ENCODE measurements around the gene PIWIL4. TPM values are rescaled to one million over a fixed set of nuclear protein-coding genes. Genes with fewer than 3 reads are reported as not detected.

The PIWIL4 gene
- total RNA-seq, 1 donor from 2014 or later, result 0.62 TPM

- DNase-seq (no peak), ATAC-seq (ENCODE audit: low read depth) (no peak)
- H3K4me1 Mint-ChIP-seq, result peaks cover 3% of the 10 kb centered on the region
- peaks cover 3% of the 10 kb centered on the region for H3K27me3 Mint-ChIP-seq
- ChIA-PET CTCF (no interaction called here), POLR2A (no interaction called here)
- H3K36me3 Mint-ChIP-seq (ENCODE audit: low read depth), result no peaks in the 10 kb centered on the region
- H3K27ac Mint-ChIP-seq, result no peak overlapping the region
- intact Hi-C loops (cut with micrococcal nuclease), result no loop called here
- no peak for TF ChIP-seq CTCF (IDR thresholded peaks at IDR 0.05)
- no peaks in the 10 kb centered on the region for H3K9me3 Mint-ChIP-seq
- no peak overlapping the region for H3K4me3 Mint-ChIP-seq
Observed at GRCh38 chr11:94588366-94588942, 21.3 kb downstream of the PIWIL4 start.

- no peak for ATAC-seq (ENCODE audit: low read depth)
- Mint-ChIP-seq H3K4me3 (no peak overlapping the region), H3K27ac (no peak overlapping the region), H3K36me3 (ENCODE audit: low read depth) (no peaks in the 10 kb centered on the region), H3K9me3 (no peaks in the 10 kb centered on the region), H3K4me1 (peaks cover 7% of the 10 kb centered on the region), H3K27me3 (peaks cover 3% of the 10 kb centered on the region)
- ChIA-PET CTCF (no interaction called here), POLR2A (no interaction called here)
- no peak for DNase-seq
- intact Hi-C loops (cut with micrococcal nuclease), result no loop called here
- no peak for TF ChIP-seq CTCF (IDR thresholded peaks at IDR 0.05)
Observed at GRCh38 chr11:94590352-94591041, 23.3 kb downstream of the PIWIL4 start.

GRCh38 chr11:94593030-94593429 lies 25.9 kb downstream of the PIWIL4 start:
- no peak overlapping the region for H3K4me3 Mint-ChIP-seq
- CTCF ChIA-PET, result no interaction called here
- H3K36me3 Mint-ChIP-seq (ENCODE audit: low read depth), result no peaks in the 10 kb centered on the region
- no peak for TF ChIP-seq CTCF (IDR thresholded peaks at IDR 0.05)
- H3K27ac Mint-ChIP-seq, result no peak overlapping the region
- H3K4me1 Mint-ChIP-seq, result peaks cover 7% of the 10 kb centered on the region
- H3K9me3 Mint-ChIP-seq, result no peaks in the 10 kb centered on the region
- DNase-seq, result no peak
- no peak for ATAC-seq (ENCODE audit: low read depth)
- intact Hi-C loops (cut with micrococcal nuclease), result no loop called here
- POLR2A ChIA-PET, result no interaction called here
- no peaks in the 10 kb centered on the region for H3K27me3 Mint-ChIP-seq

GRCh38 chr11:94595076-94595475 lies 27.9 kb downstream of the PIWIL4 start:
- CTCF ChIA-PET, result no interaction called here
- ATAC-seq (ENCODE audit: low read depth), result no peak
- H3K27me3 Mint-ChIP-seq, result no peaks in the 10 kb centered on the region
- H3K4me1 Mint-ChIP-seq, result peaks cover 7% of the 10 kb centered on the region
- POLR2A ChIA-PET, result no interaction called here
- DNase-seq, result no peak
- peaks cover under 1% of the 10 kb centered on the region for H3K36me3 Mint-ChIP-seq (ENCODE audit: low read depth)
- H3K9me3 Mint-ChIP-seq, result peaks cover 4% of the 10 kb centered on the region
- no peak overlapping the region for H3K27ac Mint-ChIP-seq
- no peak overlapping the region for H3K4me3 Mint-ChIP-seq
- TF ChIP-seq CTCF (IDR thresholded peaks at IDR 0.05), result no peak
- intact Hi-C loops (cut with micrococcal nuclease), result no loop called here

- H3K4me1 Mint-ChIP-seq, result peaks cover 13% of the 10 kb centered on the region
- no peaks in the 10 kb centered on the region for H3K27me3 Mint-ChIP-seq
- no peak for DNase-seq
- ChIA-PET CTCF (no interaction called here), POLR2A (no interaction called here)
- no peak for TF ChIP-seq CTCF (IDR thresholded peaks at IDR 0.05)
- peaks cover 11% of the 10 kb centered on the region for H3K9me3 Mint-ChIP-seq
- H3K27ac Mint-ChIP-seq, result no peak overlapping the region
- no peak for ATAC-seq (ENCODE audit: low read depth)
- H3K36me3 Mint-ChIP-seq (ENCODE audit: low read depth), result peaks cover 3% of the 10 kb centered on the region
- intact Hi-C loops (cut with micrococcal nuclease), result no loop called here
- no peak overlapping the region for H3K4me3 Mint-ChIP-seq
Observed at GRCh38 chr11:94597896-94598295, 30.7 kb downstream of the PIWIL4 start.
